HepG2 (cell line): ENCODE data around the gene TULP3. TPM values are rescaled to one million over a fixed set of nuclear protein-coding genes. Genes with fewer than 3 reads are reported as not detected.

Experiments
- CSRNP1 ChIP-seq: sonication (generic); formaldehyde crosslinking; IDR thresholded peaks from 2 replicates; pipeline ENCODE4 v1.8.1; 2023; ENCODE audit warnings: mild to moderate bottlenecking, missing genetic modification reagents
- ETV6 ChIP-seq: sonication (generic); formaldehyde crosslinking; conservative IDR thresholded peaks from 2 replicates; pipeline ENCODE4 v1.4.0; 2020; ENCODE audit warnings: missing genetic modification reagents
- KMT2A ChIP-seq: sonication (generic); formaldehyde crosslinking; IDR thresholded peaks from 2 replicates; pipeline ENCODE4 v1.4.0; 2020; ENCODE audit warnings: missing genetic modification reagents
- NCOA5 ChIP-seq: sonication (generic); formaldehyde crosslinking; IDR thresholded peaks from 2 replicates; pipeline ENCODE4 v1.4.0; 2020; ENCODE audit warnings: missing genetic modification reagents
- NFATC3 ChIP-seq: sonication (generic); formaldehyde crosslinking; IDR thresholded peaks from 2 replicates; pipeline ENCODE4 v1.5.1; 2020; ENCODE audit warnings: mild to moderate bottlenecking, missing genetic modification reagents
- PHB2 ChIP-seq: fragments of 450-650 bp; IDR thresholded peaks from 2 replicates; pipeline ENCODE4 v1.6.1; 2018; ENCODE audit not compliant: partially characterized antibody
- RERE ChIP-seq: IDR thresholded peaks from 2 replicates; pipeline ENCODE4 v1.6.1; 2016; ENCODE audit warnings: low read depth, missing genetic modification reagents, missing compliant biosample characterization
- RXRA ChIP-seq: sonication (generic); formaldehyde crosslinking; IDR thresholded peaks from 2 replicates; pipeline ENCODE4 v1.5.1; 2020; ENCODE audit warnings: missing genetic modification reagents
- SNAPC4 ChIP-seq: sonication (generic); formaldehyde crosslinking; IDR thresholded peaks from 2 replicates; pipeline ENCODE4 v1.4.0; 2020; ENCODE audit warnings: mild to moderate bottlenecking, missing genetic modification reagents
- STAG1 ChIP-seq: sonication (generic); formaldehyde crosslinking; IDR thresholded peaks from 2 replicates; pipeline ENCODE4 v1.4.0; 2020; ENCODE audit warnings: missing genetic modification reagents
- SUZ12 ChIP-seq: fragments of 150-350 bp; IDR thresholded peaks from 2 replicates; pipeline ENCODE4 v1.6.1; 2014; ENCODE audit warnings: low read depth, low read length
- TAF15 ChIP-seq: fragments of 200-400 bp; formaldehyde crosslinking; IDR thresholded peaks from one replicate; pipeline ENCODE4 v1.6.1; 2018; ENCODE audit warnings: mild to moderate bottlenecking, low read depth, low read length; ENCODE audit not compliant: poor library complexity, severe bottlenecking
- ZBTB37 ChIP-seq: sonication (generic); formaldehyde crosslinking; IDR thresholded peaks from 2 replicates; pipeline ENCODE4 v1.4.0; 2020; ENCODE audit warnings: mild to moderate bottlenecking, missing genetic modification reagents
- ZNF205 ChIP-seq: IDR thresholded peaks from 2 replicates; pipeline ENCODE4 v1.6.1; 2018; ENCODE audit warnings: missing biosample characterization, missing genetic modification reagents
- ZNF496 ChIP-seq: sonication (generic); formaldehyde crosslinking; IDR thresholded peaks from 2 replicates; pipeline ENCODE4 v1.8.1; 2023; ENCODE audit warnings: mild to moderate bottlenecking, moderate library complexity, missing genetic modification reagents; ENCODE audit not compliant: insufficient replicate concordance
- ZNF619 ChIP-seq: sonication (generic); formaldehyde crosslinking; IDR thresholded peaks from 2 replicates; pipeline ENCODE4 v1.4.0; 2020; ENCODE audit warnings: mild to moderate bottlenecking, missing genetic modification reagents
- ZNF839 ChIP-seq: sonication (generic); formaldehyde crosslinking; IDR thresholded peaks from 2 replicates; pipeline ENCODE4 v1.4.0; 2020; ENCODE audit warnings: missing genetic modification reagents, mild to moderate bottlenecking, borderline replicate concordance
- ZNF850 ChIP-seq: sonication (generic); formaldehyde crosslinking; conservative IDR thresholded peaks from 2 replicates; pipeline ENCODE4 v1.9.0; 2021; ENCODE audit warnings: mild to moderate bottlenecking, missing genetic modification reagents
- polyA plus RNA-seq, 8 experiments: library from polyadenylated mRNA; depleted of rRNA in 3 of 8; stranded (reverse) in 7 of 8; unstranded in 1 of 8; fragments of >200 nt; fragmentation: Illumina TruSeq in 4 of 8; extraction: Trizol in 4 of 8; gene quantifications; 2 replicates each; pipeline versions ENCODE4 v1.2.1 to v1.2.3, GENCODE V29; 2011 to 2016; ENCODE audit warnings: low read depth in 4 of 8, missing spikeins in 1 of 8, mixed read lengths in 1 of 8; ENCODE audit not compliant: insufficient read depth in 1 of 8
- total RNA-seq, 5 experiments: library from RNA; depleted of rRNA; stranded (reverse); fragments of >200 nt; fragmentation: Illumina TruSeq; extraction: Trizol; gene quantifications; 2 replicates each; pipeline ENCODE4 v1.2.3, GENCODE V29; 2016; ENCODE audit warnings: low read depth in 1 of 5

The TULP3 gene
- total and polyA plus RNA-seq, 2 of the 13 experiments (the other 11 are each of a cell fraction or from before 2014, with no cell fraction given): 11.2 to 13.2 TPM

- TF ChIP-seq RERE (CRISPR knock-in tag): 0 out of 2 replicates have a peak, but pooled peaks have one; percentile 30
- no peak for TF ChIP-seq ZBTB37 (CRISPR knock-in tag)
- no peak for TF ChIP-seq PHB2
- TF ChIP-seq CSRNP1 (CRISPR knock-in tag): no peak
- TF ChIP-seq NFATC3 (CRISPR knock-in tag): no peak
- no peak for TF ChIP-seq SUZ12
- no peak for TF ChIP-seq ZNF496 (CRISPR knock-in tag)
- no peak; the same call in 1 of the 2 replicates for TF ChIP-seq RXRA (CRISPR knock-in tag)
- TF ChIP-seq SNAPC4 (CRISPR knock-in tag): no peak
- no peak for TF ChIP-seq NCOA5 (CRISPR knock-in tag)
- no peak for TF ChIP-seq ZNF839 (CRISPR knock-in tag)
- no peak for TF ChIP-seq KMT2A (CRISPR knock-in tag)
- no peak for TF ChIP-seq ETV6
- TF ChIP-seq ZNF205 (CRISPR knock-in tag): no peak
- no peak for TF ChIP-seq STAG1 (CRISPR knock-in tag)
- TF ChIP-seq ZNF850 (CRISPR knock-in tag): no peak
- no peak for TF ChIP-seq ZNF619 (CRISPR knock-in tag)
- no peak for TF ChIP-seq TAF15
Measured at GRCh38 chr12:2959192-2959504, 68.5 kb downstream of the TULP3 start, which contains the start of gene TEAD4 (continued).
